IMR-90 (cell line): ENCODE results near the gene TXNDC16. TPM values are rescaled to one million over a fixed set of nuclear protein-coding genes. Genes with fewer than 3 reads are reported as not detected.

Experiments used
- ATAC-seq: fragments of 200-7000 bp; cut with Tn5 transposase; 2 replicates; pipeline ENCODE4 v1.9.1; 2020; ENCODE audit warnings: low read depth, mild to moderate bottlenecking, moderate library complexity
- BruUV-seq: library from RNA; stranded (reverse); fragments of 400-500 nt; replicated peaks from 2 replicates; lab custom pipeline; 2021; lab: Mats Ljungman, UMichigan
- CTCF ChIA-PET: fragments of 300-600 bp; formaldehyde crosslinking; extraction: SDS; loops from one replicate; lab custom pipeline; 2021; ENCODE audit warnings: antibody characterized with exemption; lab: Yijun Ruan, JAX
- POLR2A ChIA-PET: fragments of 300-600 bp; sonication (Branson Sonifier 250); formaldehyde crosslinking; loops from one replicate; lab custom pipeline; 2022; ENCODE audit warnings: antibody characterized with exemption; ENCODE audit not compliant: unreplicated experiment; lab: Charles Lee
- DNase-seq: peaks from one replicate; pipeline ENCODE4 v3.0.0; 2013
- H2AFZ ChIP-seq: replicated peaks from 2 replicates; pipeline ENCODE3; 2013; ENCODE audit warnings: low read length, mild to moderate bottlenecking; ENCODE audit not compliant: poor library complexity
- H2AK5ac ChIP-seq: 2 replicates; pipeline ENCODE4 v1.6.1; 2013; ENCODE audit warnings: low read depth, low read length, inconsistent platforms
- H2AK9ac ChIP-seq: replicated peaks from 2 replicates; pipeline ENCODE3; 2013; ENCODE audit warnings: mild to moderate bottlenecking, low read depth, low read length, moderate library complexity; ENCODE audit not compliant: poor library complexity
- H2BK120ac ChIP-seq: 2 replicates; pipeline ENCODE4 v1.6.1; 2013; ENCODE audit warnings: low read depth, low read length, inconsistent platforms
- H2BK15ac ChIP-seq: 3 replicates; pipeline ENCODE4 v1.6.1; 2013; ENCODE audit warnings: low read depth, low read length, inconsistent platforms
- H2BK20ac ChIP-seq: 2 replicates; pipeline ENCODE4 v1.6.1; 2013; ENCODE audit warnings: low read depth, mild to moderate bottlenecking, inconsistent platforms, low read length, moderate library complexity
- H2BK5ac ChIP-seq: 2 replicates; pipeline ENCODE4 v1.6.1; 2013; ENCODE audit warnings: mild to moderate bottlenecking, low read depth, low read length, inconsistent platforms; ENCODE audit not compliant: poor library complexity, severe bottlenecking
- H3K14ac ChIP-seq: replicated peaks from 2 replicates; pipeline ENCODE4 v1.6.1; 2013; ENCODE audit warnings: low read depth, low read length, inconsistent platforms
- H3K18ac ChIP-seq: 2 replicates; pipeline ENCODE4 v1.6.1; 2013; ENCODE audit warnings: low read depth, low read length, control low read depth
- H3K23ac ChIP-seq: 2 replicates; pipeline ENCODE4 v1.6.1; 2013; ENCODE audit warnings: low read depth, low read length, inconsistent platforms
- H3K27ac ChIP-seq: 2 replicates; pipeline ENCODE4 v1.5.1; 2013; ENCODE audit warnings: mild to moderate bottlenecking, control low read depth, low read length; ENCODE audit not compliant: insufficient read depth
- H3K27me3 ChIP-seq: 2 replicates; pipeline ENCODE4 v1.6.1; 2013; ENCODE audit warnings: low read length; ENCODE audit not compliant: control insufficient read depth, insufficient read depth
- H3K36me3 ChIP-seq: 2 replicates; pipeline ENCODE4 v1.6.1; 2013; ENCODE audit warnings: low read length, mixed read lengths; ENCODE audit not compliant: control insufficient read depth, insufficient read depth
- H3K4ac ChIP-seq: 2 replicates; pipeline ENCODE4 v1.6.1; 2013; ENCODE audit warnings: low read depth, low read length, inconsistent platforms
- H3K4me1 ChIP-seq: 2 replicates; pipeline ENCODE4 v1.6.1; 2013; ENCODE audit warnings: low read length, mixed read lengths; ENCODE audit not compliant: control insufficient read depth, insufficient read depth
- H3K4me2 ChIP-seq: 2 replicates; pipeline ENCODE4 v1.6.1; 2013; ENCODE audit warnings: low read depth, mild to moderate bottlenecking, control low read depth, low read length, moderate library complexity
- H3K4me3 ChIP-seq: 2 replicates; pipeline ENCODE4 v1.5.1; 2013; ENCODE audit warnings: low read depth, mild to moderate bottlenecking, control low read depth, low read length, moderate library complexity; ENCODE audit not compliant: insufficient read depth
- H3K56ac ChIP-seq: 2 replicates; pipeline ENCODE4 v1.6.1; 2013; ENCODE audit warnings: low read length, inconsistent platforms; ENCODE audit not compliant: insufficient read depth; ENCODE audit errors: extremely low read depth
- H3K79me1 ChIP-seq, 2 experiments: 2 replicates each; pipeline ENCODE4 v1.6.1; 2013; ENCODE audit warnings: low read length in 2 of 2, inconsistent platforms in 1 of 2, low read depth in 1 of 2
- H3K9ac ChIP-seq: 2 replicates; pipeline ENCODE4 v1.6.1; 2013; ENCODE audit warnings: low read depth, low read length, control low read depth
- H3K9me1 ChIP-seq: 2 replicates; pipeline ENCODE4 v1.6.1; 2013; ENCODE audit warnings: low read length, inconsistent platforms; ENCODE audit not compliant: insufficient read depth
- H3K9me3 ChIP-seq: 2 replicates; pipeline ENCODE4 v1.6.1; 2013; ENCODE audit warnings: low read length; ENCODE audit not compliant: control insufficient read depth, insufficient read depth
- H4K20me1 ChIP-seq: 2 replicates; pipeline ENCODE4 v1.6.1; 2013; ENCODE audit warnings: low read length, inconsistent platforms; ENCODE audit not compliant: insufficient read depth
- H4K5ac ChIP-seq: 2 replicates; pipeline ENCODE4 v1.6.1; 2013; ENCODE audit warnings: mild to moderate bottlenecking, low read depth, low read length, control low read depth
- H4K8ac ChIP-seq, 2 experiments: 2 replicates each; pipeline ENCODE4 v1.6.1; 2013; ENCODE audit warnings: low read depth in 2 of 2, low read length in 2 of 2, control low read depth in 1 of 2, inconsistent platforms in 1 of 2
- H4K91ac ChIP-seq: 2 replicates; pipeline ENCODE4 v1.6.1; 2013; ENCODE audit warnings: low read depth, low read length, inconsistent platforms; ENCODE audit not compliant: insufficient read depth
- BHLHE40 ChIP-seq: fragments of 150-350 bp; IDR thresholded peaks from 2 replicates; pipeline ENCODE4 v1.6.1; 2016; ENCODE audit warnings: mild to moderate bottlenecking, low read depth, low read length
- CEBPB ChIP-seq: IDR thresholded peaks from 2 replicates; pipeline ENCODE4 v1.6.1; 2012; ENCODE audit warnings: low read depth, low read length, improper control_type of control experiment
- MAFK ChIP-seq: IDR thresholded peaks from 2 replicates; pipeline ENCODE4 v1.6.1; 2012; ENCODE audit warnings: low read depth, low read length, improper control_type of control experiment
- MAZ ChIP-seq: IDR thresholded peaks from 2 replicates; pipeline ENCODE4 v1.6.1; 2012; ENCODE audit warnings: low read depth, mild to moderate bottlenecking, low read length, improper control_type of control experiment, moderate library complexity, borderline replicate concordance
- NFE2L2 ChIP-seq: fragments of 150-350 bp; IDR thresholded peaks from 2 replicates; pipeline ENCODE4 v1.6.1; 2016; ENCODE audit warnings: low read depth, mild to moderate bottlenecking, low read length
- RAD21 ChIP-seq: IDR thresholded peaks from 2 replicates; pipeline ENCODE4 v1.6.1; 2012; ENCODE audit warnings: low read length, improper control_type of control experiment
- RCOR1 ChIP-seq: IDR thresholded peaks from 2 replicates; pipeline ENCODE4 v1.6.1; 2012; ENCODE audit warnings: mild to moderate bottlenecking, low read length, improper control_type of control experiment; ENCODE audit not compliant: insufficient replicate concordance
- RFX5 ChIP-seq: IDR thresholded peaks from 2 replicates; pipeline ENCODE4 v1.8.0; 2012; ENCODE audit warnings: low read depth, mild to moderate bottlenecking, low read length, moderate library complexity
- SMC3 ChIP-seq: fragments of 150-350 bp; IDR thresholded peaks from 2 replicates; pipeline ENCODE4 v1.6.1; 2016; ENCODE audit warnings: low read depth, mild to moderate bottlenecking, antibody characterized with exemption, low read length, moderate library complexity
- WGBS, 2 experiments: methylation state at CpG; one replicate each; pipeline versions ENCODE4 v1.1.5 to v1.1.7; 2013; ENCODE audit warnings: missing lambda C conversion rate in 2 of 2; ENCODE audit not compliant: insufficient read length in 1 of 2; ENCODE audit errors: extremely low coverage in 2 of 2; 5-methylcytosine and 5-hydroxymethylcytosine counted together
- dilution Hi-C: fragments of 300-500 bp; cut with HindIII; formaldehyde crosslinking; loops from one replicate; pipeline ENCODE4 v1.14.3; 2018; ENCODE audit warnings: low sequenced_read_pairs; ENCODE audit not compliant: unreplicated experiment
- in situ Hi-C: fragments of 300-500 bp; cut with MboI; formaldehyde crosslinking; loops from 3 replicates; pipeline ENCODE4 v1.14.3; 2019; ENCODE audit warnings: low sequenced_read_pairs, inconsistent platforms, mixed read lengths
- intact Hi-C: fragments of 100-400 bp; cut with micrococcal nuclease; formaldehyde crosslinking; loops from 2 replicates; pipeline ENCODE4 v1.10.0; 2022
- polyA plus RNA-seq, 3 experiments: library from polyadenylated mRNA; depleted of rRNA; stranded (reverse); fragments of >200 nt; gene quantifications; 2 replicates each; pipeline ENCODE4 v1.2.3, GENCODE V29; 2012; ENCODE audit warnings: low replicate concordance in 1 of 3
- total RNA-seq: library from RNA; depleted of rRNA; stranded (reverse); fragments of >200 nt; gene quantifications from 2 replicates; pipeline ENCODE4 v1.2.3, GENCODE V29; 2012
- TF ChIP-seq, protein P1 (sequence below): fragments of 150-350 bp; IDR thresholded peaks from 2 replicates; pipeline ENCODE4 v1.6.1; 2017; ENCODE audit warnings: mild to moderate bottlenecking, antibody characterized with exemption, low read length, low read depth
- TF ChIP-seq, protein P2 (sequence below): fragments of 150-350 bp; IDR thresholded peaks from 2 replicates; pipeline ENCODE4 v1.6.1; 2016; ENCODE audit warnings: low read depth, mild to moderate bottlenecking, low read length, moderate library complexity, borderline replicate concordance

The TXNDC16 gene
- total and polyA plus RNA-seq, 2 of the 4 experiments (the other 2 are of a cell fraction) = 1.4 TPM

DNA sequence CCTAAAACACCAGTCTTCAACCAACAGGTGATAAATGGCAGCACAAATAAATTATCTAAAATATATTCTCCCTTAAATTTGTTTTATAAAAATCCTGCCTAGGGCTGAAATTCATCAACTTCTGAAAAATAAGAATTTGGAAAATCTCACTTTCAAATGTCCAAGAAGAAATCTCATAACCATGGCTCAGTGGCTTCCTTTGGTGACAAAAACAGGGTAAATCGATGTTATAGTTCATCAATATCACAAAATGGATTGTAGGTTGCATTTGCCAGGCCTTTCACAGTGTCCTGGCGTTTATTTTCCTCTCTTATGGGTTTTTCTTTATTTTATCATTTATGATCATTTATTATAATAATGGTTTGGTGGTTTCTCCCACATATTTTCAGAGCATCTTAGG lies 135.2 kb downstream of the TXNDC16 start:
- no TSS peak for BruUV-seq
- Histone ChIP-seq H2BK20ac (no peak overlapping the region), H3K14ac (no peak overlapping the region), H3K4me1 (peaks cover 4% of the 10 kb centered on the region), H3K4me2 (no peak overlapping the region), H3K18ac (no peak overlapping the region), H4K5ac (no peak overlapping the region), H3K23ac (no peak overlapping the region), H3K9me3 (no peaks in the 10 kb centered on the region), H3K27ac (no peak overlapping the region), H4K20me1 (no peaks in the 10 kb centered on the region), H2AK9ac (no peak overlapping the region), H2BK120ac (no peak overlapping the region), H2AK5ac (no peak overlapping the region), H2BK15ac (no peak overlapping the region), H3K27me3 (no peaks in the 10 kb centered on the region), H4K91ac (no peak overlapping the region), H3K9me1 (no peaks in the 10 kb centered on the region), H4K8ac (no peak overlapping the region), H3K56ac (no peak overlapping the region), H3K36me3 (no peaks in the 10 kb centered on the region), H2AFZ (no peak overlapping the region), H3K79me1 (no peaks in the 10 kb centered on the region), H2BK5ac (no peak overlapping the region), H3K4ac (no peak overlapping the region), H3K4me3 (no peak overlapping the region), H3K9ac (no peak overlapping the region)
- no peak for DNase-seq
- in situ Hi-C loops = no loop called here
- CTCF ChIA-PET = no interaction called here
- no CpG with 5 or more reads among the region's 2 CpGs for WGBS, 2 experiments
- ATAC-seq = no peak
- dilution Hi-C loops = no loop called here
- intact Hi-C loops = loop anchor here (5.0 kb wide), 1 partner anchor 100 kb away; no protein-coding TSS in a partner anchor
- POLR2A ChIA-PET = no interaction called here
- no peak for TF ChIP-seq RFX5
- TF ChIP-seq SMC3 = no peak
- no peak for TF ChIP-seq CEBPB
- TF ChIP-seq, protein P1, sequence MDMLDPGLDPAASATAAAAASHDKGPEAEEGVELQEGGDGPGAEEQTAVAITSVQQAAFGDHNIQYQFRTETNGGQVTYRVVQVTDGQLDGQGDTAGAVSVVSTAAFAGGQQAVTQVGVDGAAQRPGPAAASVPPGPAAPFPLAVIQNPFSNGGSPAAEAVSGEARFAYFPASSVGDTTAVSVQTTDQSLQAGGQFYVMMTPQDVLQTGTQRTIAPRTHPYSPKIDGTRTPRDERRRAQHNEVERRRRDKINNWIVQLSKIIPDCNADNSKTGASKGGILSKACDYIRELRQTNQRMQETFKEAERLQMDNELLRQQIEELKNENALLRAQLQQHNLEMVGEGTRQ = no peak
- no peak for TF ChIP-seq RAD21
- TF ChIP-seq, protein P2, sequence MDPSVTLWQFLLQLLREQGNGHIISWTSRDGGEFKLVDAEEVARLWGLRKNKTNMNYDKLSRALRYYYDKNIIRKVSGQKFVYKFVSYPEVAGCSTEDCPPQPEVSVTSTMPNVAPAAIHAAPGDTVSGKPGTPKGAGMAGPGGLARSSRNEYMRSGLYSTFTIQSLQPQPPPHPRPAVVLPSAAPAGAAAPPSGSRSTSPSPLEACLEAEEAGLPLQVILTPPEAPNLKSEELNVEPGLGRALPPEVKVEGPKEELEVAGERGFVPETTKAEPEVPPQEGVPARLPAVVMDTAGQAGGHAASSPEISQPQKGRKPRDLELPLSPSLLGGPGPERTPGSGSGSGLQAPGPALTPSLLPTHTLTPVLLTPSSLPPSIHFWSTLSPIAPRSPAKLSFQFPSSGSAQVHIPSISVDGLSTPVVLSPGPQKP = no peak
- no peak for TF ChIP-seq BHLHE40
- no peak for TF ChIP-seq MAZ
- no peak for TF ChIP-seq NFE2L2
- TF ChIP-seq MAFK = no peak
- TF ChIP-seq RCOR1 = no peak
